ENCODE data around the gene FBN2. TPM values are rescaled to one million over a fixed set of nuclear protein-coding genes. Genes with fewer than 3 reads are reported as not detected.
"Not testable (repeated sequence)": the region's sequence is repeated elsewhere in the genome, so short reads cannot be mapped to it uniquely, and the experiment has no call there.

The FBN2 gene
- total RNA-seq, 1 donor from 2014 or later, result not detected

GRCh38 chr5:128412145-128412930 is 125.7 kb downstream of the FBN2 start:
- DNase-seq, result no peak
- intact Hi-C loops (cut with micrococcal nuclease), result no loop called here

GRCh38 chr5:128409166-128409800 is 128.8 kb downstream of the FBN2 start:
- no peaks in the 10 kb centered on the region for H3K9me3 Mint-ChIP-seq
- DNase-seq, result no peak
- intact Hi-C loops (cut with micrococcal nuclease), result no loop called here
- H3K27me3 Mint-ChIP-seq, result no peaks in the 10 kb centered on the region
- H3K4me3 Mint-ChIP-seq, result no peak overlapping the region
- no peaks in the 10 kb centered on the region for H3K4me1 Mint-ChIP-seq
- H3K36me3 Mint-ChIP-seq (ENCODE audit: low read depth), result no peaks in the 10 kb centered on the region
- no peak overlapping the region for H3K27ac Mint-ChIP-seq

More at GRCh38 chr5:128412145-128412930, 125.7 kb downstream of the FBN2 start:
- Mint-ChIP-seq H3K36me3 (ENCODE audit: low read depth) (no peaks in the 10 kb centered on the region), H3K4me1 (no peaks in the 10 kb centered on the region), H3K9me3 (no peaks in the 10 kb centered on the region), H3K27ac (no peak overlapping the region), H3K27me3 (no peaks in the 10 kb centered on the region), H3K4me3 (no peak overlapping the region)

GRCh38 chr5:128408622-128409021 is 129.4 kb downstream of the FBN2 start:
- no peak overlapping the region for H3K4me3 Mint-ChIP-seq
- H3K36me3 Mint-ChIP-seq (ENCODE audit: low read depth), result no peaks in the 10 kb centered on the region
- no peaks in the 10 kb centered on the region for H3K9me3 Mint-ChIP-seq
- no peaks in the 10 kb centered on the region for H3K4me1 Mint-ChIP-seq
- H3K27me3 Mint-ChIP-seq, result no peaks in the 10 kb centered on the region
- intact Hi-C loops (cut with micrococcal nuclease), result no loop called here
- DNase-seq, result no peak
- H3K27ac Mint-ChIP-seq, result no peak overlapping the region

- H3K27ac Mint-ChIP-seq, result no peak overlapping the region
- H3K27me3 Mint-ChIP-seq, result no peaks in the 10 kb centered on the region
- H3K4me3 Mint-ChIP-seq, result no peak overlapping the region
- no peaks in the 10 kb centered on the region for H3K36me3 Mint-ChIP-seq (ENCODE audit: low read depth)
- H3K4me1 Mint-ChIP-seq, result no peaks in the 10 kb centered on the region
- intact Hi-C loops (cut with micrococcal nuclease), result no loop called here
- H3K9me3 Mint-ChIP-seq, result no peaks in the 10 kb centered on the region
- DNase-seq, result no peak
Observed at GRCh38 chr5:128407944-128408343, 130.1 kb downstream of the FBN2 start.

- DNase-seq, result no peak
- Mint-ChIP-seq H3K9me3 (no peaks in the 10 kb centered on the region), H3K27me3 (no peaks in the 10 kb centered on the region), H3K36me3 (ENCODE audit: low read depth) (no peaks in the 10 kb centered on the region), H3K27ac (no peak overlapping the region), H3K4me1 (no peaks in the 10 kb centered on the region), H3K4me3 (no peak overlapping the region)
- intact Hi-C loops (cut with micrococcal nuclease), result no loop called here
Observed at GRCh38 chr5:128406803-128407202, 131.2 kb downstream of the FBN2 start.

GRCh38 chr5:128405159-128405558 is 132.9 kb downstream of the FBN2 start:
- Mint-ChIP-seq H3K4me3 (no peak overlapping the region), H3K27me3 (no peaks in the 10 kb centered on the region), H3K27ac (no peak overlapping the region), H3K9me3 (no peaks in the 10 kb centered on the region), H3K4me1 (no peaks in the 10 kb centered on the region), H3K36me3 (ENCODE audit: low read depth) (no peaks in the 10 kb centered on the region)
- intact Hi-C loops (cut with micrococcal nuclease), result no loop called here
- DNase-seq, result no peak

- H3K9me3 Mint-ChIP-seq, result no peaks in the 10 kb centered on the region
- H3K27ac Mint-ChIP-seq, result no peak overlapping the region
- H3K4me1 Mint-ChIP-seq, result no peaks in the 10 kb centered on the region
- H3K27me3 Mint-ChIP-seq, result no peaks in the 10 kb centered on the region
- H3K4me3 Mint-ChIP-seq, result no peak overlapping the region
- intact Hi-C loops (cut with micrococcal nuclease), result no loop called here
- H3K36me3 Mint-ChIP-seq (ENCODE audit: low read depth), result no peaks in the 10 kb centered on the region
- DNase-seq, result no peak
Observed at GRCh38 chr5:128403333-128403732, 134.7 kb downstream of the FBN2 start.

- H3K36me3 Mint-ChIP-seq (ENCODE audit: low read depth), result no peaks in the 10 kb centered on the region
- intact Hi-C loops (cut with micrococcal nuclease), result no loop called here
- H3K27me3 Mint-ChIP-seq, result no peaks in the 10 kb centered on the region
- no peaks in the 10 kb centered on the region for H3K9me3 Mint-ChIP-seq
- H3K27ac Mint-ChIP-seq, result no peak overlapping the region
- no peaks in the 10 kb centered on the region for H3K4me1 Mint-ChIP-seq
- no peak overlapping the region for H3K4me3 Mint-ChIP-seq
- no peak for DNase-seq
Observed at GRCh38 chr5:128402506-128402905, 135.5 kb downstream of the FBN2 start.

GRCh38 chr5:128400766-128401165 is 137.3 kb downstream of the FBN2 start:
- H3K4me1 Mint-ChIP-seq; intact Hi-C loops (cut with micrococcal nuclease); H3K27me3 Mint-ChIP-seq; H3K4me3 Mint-ChIP-seq; H3K9me3 Mint-ChIP-seq; DNase-seq; H3K36me3 Mint-ChIP-seq (ENCODE audit: low read depth); H3K27ac Mint-ChIP-seq: not testable (repeated sequence)

GRCh38 chr5:128399111-128399510 is 138.9 kb downstream of the FBN2 start:
- intact Hi-C loops (cut with micrococcal nuclease), result no loop called here
- DNase-seq, result no peak
- no peaks in the 10 kb centered on the region for H3K9me3 Mint-ChIP-seq
- no peaks in the 10 kb centered on the region for H3K27me3 Mint-ChIP-seq
- no peak overlapping the region for H3K4me3 Mint-ChIP-seq
- H3K4me1 Mint-ChIP-seq, result no peaks in the 10 kb centered on the region
- H3K27ac Mint-ChIP-seq, result no peak overlapping the region
- H3K36me3 Mint-ChIP-seq (ENCODE audit: low read depth), result no peaks in the 10 kb centered on the region

- no peak for DNase-seq
- intact Hi-C loops (cut with micrococcal nuclease), result no loop called here
- Mint-ChIP-seq H3K9me3 (no peaks in the 10 kb centered on the region), H3K27ac (no peak overlapping the region), H3K4me1 (no peaks in the 10 kb centered on the region), H3K27me3 (no peaks in the 10 kb centered on the region), H3K4me3 (no peak overlapping the region), H3K36me3 (ENCODE audit: low read depth) (no peaks in the 10 kb centered on the region)
Observed at GRCh38 chr5:128397876-128398275, 140.2 kb downstream of the FBN2 start.

- DNase-seq, result no peak
- no peaks in the 10 kb centered on the region for H3K9me3 Mint-ChIP-seq
- no peaks in the 10 kb centered on the region for H3K4me1 Mint-ChIP-seq
- no peak overlapping the region for H3K27ac Mint-ChIP-seq
- intact Hi-C loops (cut with micrococcal nuclease), result no loop called here
- H3K4me3 Mint-ChIP-seq, result no peak overlapping the region
- no peaks in the 10 kb centered on the region for H3K27me3 Mint-ChIP-seq
- H3K36me3 Mint-ChIP-seq (ENCODE audit: low read depth), result no peaks in the 10 kb centered on the region
Observed at GRCh38 chr5:128395073-128395472, 143.0 kb downstream of the FBN2 start.

GRCh38 chr5:128384068-128384467 is 154.0 kb downstream of the FBN2 start:
- no peaks in the 10 kb centered on the region for H3K27me3 Mint-ChIP-seq
- H3K9me3 Mint-ChIP-seq, result no peaks in the 10 kb centered on the region
- no peak overlapping the region for H3K27ac Mint-ChIP-seq

GRCh38 chr5:128380337-128380736 is 157.7 kb downstream of the FBN2 start:
- Mint-ChIP-seq H3K27ac (no peak overlapping the region), H3K36me3 (ENCODE audit: low read depth) (no peaks in the 10 kb centered on the region)
- DNase-seq, result no peak

More at GRCh38 chr5:128384068-128384467, 154.0 kb downstream of the FBN2 start:
- DNase-seq, result no peak
- Mint-ChIP-seq H3K4me3 (no peak overlapping the region), H3K36me3 (ENCODE audit: low read depth) (no peaks in the 10 kb centered on the region), H3K4me1 (no peaks in the 10 kb centered on the region)
- intact Hi-C loops (cut with micrococcal nuclease), result no loop called here

More at GRCh38 chr5:128380337-128380736, 157.7 kb downstream of the FBN2 start:
- Mint-ChIP-seq H3K9me3 (no peaks in the 10 kb centered on the region), H3K4me1 (no peaks in the 10 kb centered on the region), H3K4me3 (no peak overlapping the region), H3K27me3 (no peaks in the 10 kb centered on the region)
- intact Hi-C loops (cut with micrococcal nuclease), result no loop called here

Measured in activated CD4-positive, alpha-beta T cell treated with anti-CD3 and anti-CD28 coated beads, Interleukin-2, amount 10 ng/mL, durations not matched to agents 24 days and 14 days (primary cell).